HG03066 (cell line): ENCODE data around the gene ZMAT5.

ENCODE experiments used
- ATAC-seq: cut with Tn5 transposase; IDR thresholded peaks from one replicate; pipeline ENCODE4 v1.9.1; 2021; ENCODE audit warnings: low read depth; ENCODE audit not compliant: unreplicated experiment

ZMAT5 gene

GRCh38 chr22:29693161-29693560, 73.6 kb downstream of the ZMAT5 start:
- no peak for ATAC-seq

DNA sequence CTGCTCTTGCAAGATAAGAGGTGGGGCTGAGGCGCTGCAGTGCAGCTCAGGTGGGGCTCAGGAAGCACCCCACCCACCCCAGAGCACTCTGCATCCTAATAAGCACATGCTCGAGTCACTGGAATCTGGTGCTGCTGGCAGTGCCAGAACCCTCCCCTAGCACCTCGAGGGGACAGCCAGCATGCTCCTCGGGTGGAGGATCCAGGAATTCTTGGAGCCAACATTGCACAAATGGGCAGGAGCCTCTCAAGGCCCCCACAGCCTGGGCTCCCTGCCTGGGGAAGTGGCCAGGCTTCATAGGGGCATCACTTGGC, 74.5 kb downstream of the ZMAT5 start:
- ATAC-seq: no peak

DNA sequence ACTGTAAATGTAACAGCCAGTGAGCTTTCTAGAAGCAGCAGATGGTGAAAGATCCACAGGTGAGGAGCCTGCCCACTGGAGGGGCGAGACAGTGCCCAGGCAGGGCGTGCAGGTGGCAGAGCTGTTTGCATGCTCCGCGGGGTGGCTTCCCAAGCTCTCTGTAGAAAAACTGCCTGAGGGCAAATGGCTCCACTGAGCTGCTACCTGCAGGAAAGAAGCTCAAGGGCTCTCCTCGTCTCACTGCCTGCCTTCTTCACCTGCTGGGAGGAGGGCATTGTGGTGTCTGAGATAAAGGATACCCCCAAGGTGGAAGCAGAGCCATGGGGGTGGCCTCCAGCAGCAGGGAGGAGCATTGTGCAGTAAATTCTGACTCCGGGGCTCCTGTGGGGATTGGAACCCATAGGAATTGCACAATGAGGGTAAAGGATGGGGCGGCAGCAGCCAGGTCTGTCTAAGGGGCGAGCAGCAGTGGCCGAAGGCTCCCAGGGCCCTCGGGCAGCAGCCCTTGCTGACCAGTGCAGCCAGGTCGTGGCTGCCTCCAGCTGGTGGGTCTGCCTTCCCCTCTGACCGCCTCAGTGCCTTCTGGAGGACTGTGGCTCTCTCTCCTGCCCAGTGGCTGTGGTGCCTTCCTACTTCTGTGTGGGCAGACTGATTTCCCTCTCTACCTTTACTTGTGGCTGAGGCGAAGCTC, 75.0 kb downstream of the ZMAT5 start:
- no peak for ATAC-seq

DNA sequence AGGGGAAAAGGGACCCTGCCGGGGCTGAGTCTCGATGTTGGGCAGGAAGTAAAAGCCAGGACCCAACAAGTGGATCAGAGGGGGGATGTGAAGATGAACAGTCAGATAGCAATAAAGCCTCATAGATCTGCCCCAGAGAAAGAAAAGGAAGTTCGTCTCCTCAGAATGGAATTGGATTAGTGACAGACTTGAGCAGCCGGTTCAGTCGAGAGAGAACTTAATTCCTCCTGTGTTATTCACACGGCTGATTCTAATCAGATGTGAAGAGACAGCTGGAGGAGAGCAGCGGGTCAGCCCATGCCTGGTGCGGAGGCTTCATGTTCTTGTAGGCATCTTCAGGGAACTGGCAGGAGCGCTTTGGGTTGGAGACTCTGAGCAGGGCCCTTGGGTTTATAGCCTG, 76.3 kb downstream of the ZMAT5 start:
- no peak for ATAC-seq

- no peak for ATAC-seq
Observed at GRCh38 chr22:29689880-29690213, 77.0 kb downstream of the ZMAT5 start.

- ATAC-seq: no peak
Observed at GRCh38 chr22:29689206-29689879, 77.5 kb downstream of the ZMAT5 start.

DNA sequence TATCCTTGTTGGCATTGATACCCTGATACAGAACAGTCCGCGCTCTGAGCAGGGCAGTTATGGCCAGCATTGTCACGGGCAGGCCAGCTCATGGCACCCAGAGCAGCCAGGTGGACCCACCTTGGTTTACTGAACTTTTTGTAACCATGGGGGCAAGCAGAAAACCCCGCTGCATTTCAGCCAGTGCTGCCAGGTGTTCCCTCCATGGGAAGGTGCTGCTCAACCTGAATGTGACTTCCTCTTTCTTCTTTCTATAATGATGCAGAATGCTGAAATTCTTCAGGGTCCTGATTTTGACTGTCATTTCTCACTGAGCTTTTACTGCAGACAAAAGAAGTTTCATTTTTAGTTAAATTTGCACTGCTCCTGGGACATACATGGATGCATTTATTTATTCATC, 82.6 kb downstream of the ZMAT5 start:
- no peak for ATAC-seq

DNA sequence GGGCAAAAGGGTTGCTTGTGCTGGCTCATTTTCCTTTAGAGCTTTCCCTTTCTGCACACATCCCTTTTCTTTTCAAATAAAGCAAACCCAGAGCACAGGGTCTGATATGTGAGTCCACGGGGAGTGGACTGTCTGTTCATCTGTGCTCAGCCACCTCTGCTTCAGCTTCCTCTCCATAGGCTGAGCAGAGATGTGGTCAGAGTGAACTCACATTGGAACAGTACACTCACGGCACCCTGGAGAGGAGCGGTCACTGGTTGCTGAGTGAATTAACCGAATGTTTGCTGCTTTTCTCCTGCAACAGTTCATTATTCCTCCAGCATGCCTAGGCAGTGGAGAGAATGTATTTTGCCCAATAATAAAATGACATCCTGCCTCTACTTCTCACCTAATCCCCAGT, 83.3 kb downstream of the ZMAT5 start:
- no peak for ATAC-seq
